WTC11 (cell line): ENCODE measurements around the gene DBN1. TPM values are rescaled to one million over a fixed set of nuclear protein-coding genes. Genes with fewer than 3 reads are reported as not detected.

Source experiments
- ATAC-seq: fragments of 200-7000 bp; cut with Tn5 transposase; 2 replicates; pipeline ENCODE4 v1.10.0; 2021; ENCODE audit warnings: mild to moderate bottlenecking, moderate library complexity
- CTCF ChIA-PET: fragments of 300-600 bp; sonication (Branson Sonifier 250); formaldehyde crosslinking; loops from one replicate; lab custom pipeline; 2021; ENCODE audit warnings: antibody characterized with exemption; lab: Charles Lee
- POLR2A ChIA-PET: fragments of 350-600 bp; sonication (Branson Sonifier 250); formaldehyde crosslinking; loops from one replicate; lab custom pipeline; 2021; ENCODE audit warnings: antibody characterized with exemption; lab: Charles Lee
- DNase-seq: peaks from one replicate; pipeline ENCODE4 v3.0.0; 2021; ENCODE audit warnings: low spot score
- H3K27ac Mint-ChIP-seq: 2 replicates; pipeline ENCODE4 v1.8.0; 2021; ENCODE audit warnings: mixed read lengths
- H3K27me3 Mint-ChIP-seq: 2 replicates; pipeline ENCODE4 v1.8.0; 2021; ENCODE audit warnings: low read depth, mild to moderate bottlenecking, moderate library complexity, mixed read lengths
- H3K36me3 Mint-ChIP-seq: 2 replicates; pipeline ENCODE4 v1.8.0; 2021; ENCODE audit warnings: mixed read lengths
- H3K4me1 Mint-ChIP-seq: 2 replicates; pipeline ENCODE4 v1.8.0; 2022; ENCODE audit warnings: mixed read lengths
- H3K4me3 Mint-ChIP-seq: 2 replicates; pipeline ENCODE4 v1.8.0; 2021; ENCODE audit warnings: mild to moderate bottlenecking, moderate library complexity, mixed read lengths
- H3K9me3 Mint-ChIP-seq: 2 replicates; pipeline ENCODE4 v1.8.0; 2021; ENCODE audit warnings: mixed read lengths
- AFF4 ChIP-seq: sonication (generic); formaldehyde crosslinking; IDR thresholded peaks from 2 replicates; pipeline ENCODE4 v1.8.1; 2023; ENCODE audit warnings: mild to moderate bottlenecking, missing genetic modification reagents, borderline replicate concordance
- ATF1 ChIP-seq: sonication (generic); formaldehyde crosslinking; IDR thresholded peaks from 2 replicates; pipeline ENCODE4 v1.8.1; 2023; ENCODE audit warnings: mild to moderate bottlenecking, moderate library complexity, missing genetic modification reagents
- CBFB ChIP-seq: sonication (generic); formaldehyde crosslinking; IDR thresholded peaks from 2 replicates; pipeline ENCODE4 v1.8.1; 2022; ENCODE audit warnings: mild to moderate bottlenecking, low read depth, missing genetic modification reagents
- CREM ChIP-seq: sonication (generic); formaldehyde crosslinking; IDR thresholded peaks from 2 replicates; pipeline ENCODE4 v1.8.1; 2022; ENCODE audit warnings: mild to moderate bottlenecking, missing genetic modification reagents, moderate library complexity
- CTCF ChIP-seq: fragments of 200-600 bp; IDR thresholded peaks from 2 replicates; pipeline ENCODE4 v1.8.0; 2022; ENCODE audit warnings: antibody characterized with exemption
- E2F5 ChIP-seq: sonication (generic); formaldehyde crosslinking; IDR thresholded peaks from 2 replicates; pipeline ENCODE4 v1.8.1; 2022; ENCODE audit warnings: mild to moderate bottlenecking, moderate library complexity, missing genetic modification reagents
- FOXJ3 ChIP-seq: sonication (generic); formaldehyde crosslinking; IDR thresholded peaks from 2 replicates; pipeline ENCODE4 v1.9.0; 2021; ENCODE audit warnings: missing genetic modification reagents, mild to moderate bottlenecking, borderline replicate concordance
- GABPB1 ChIP-seq: sonication (generic); formaldehyde crosslinking; IDR thresholded peaks from 2 replicates; pipeline ENCODE4 v1.8.1; 2023; ENCODE audit warnings: mild to moderate bottlenecking, missing genetic modification reagents
- GTF2I ChIP-seq: fragments of 250-450 bp; sonication (Bioruptor Pico); conservative IDR thresholded peaks from 2 replicates; pipeline ENCODE4 v1.4.0; 2021; ENCODE audit warnings: mild to moderate bottlenecking
- NR1H2 ChIP-seq: sonication (generic); formaldehyde crosslinking; IDR thresholded peaks from 2 replicates; pipeline ENCODE4 v1.9.0; 2021; ENCODE audit warnings: mild to moderate bottlenecking, moderate library complexity, missing genetic modification reagents
- NR3C1 ChIP-seq: sonication (generic); formaldehyde crosslinking; conservative IDR thresholded peaks from 2 replicates; pipeline ENCODE4 v1.8.1; 2023; ENCODE audit warnings: low read depth, mild to moderate bottlenecking, missing genetic modification reagents
- OVOL2 ChIP-seq: fragments of 250-450 bp; sonication (Bioruptor Pico); IDR thresholded peaks from 2 replicates; pipeline ENCODE4 v1.9.0; 2021; ENCODE audit warnings: mild to moderate bottlenecking, borderline replicate concordance
- PRDM15 ChIP-seq: sonication (generic); formaldehyde crosslinking; IDR thresholded peaks from 2 replicates; pipeline ENCODE4 v1.8.0; 2022; ENCODE audit warnings: missing genetic modification reagents
- SMAD3 ChIP-seq: sonication (generic); formaldehyde crosslinking; IDR thresholded peaks from 2 replicates; pipeline ENCODE4 v1.8.0; 2022; ENCODE audit warnings: missing genetic modification reagents, mild to moderate bottlenecking, borderline replicate concordance
- TEAD4 ChIP-seq: sonication (generic); formaldehyde crosslinking; IDR thresholded peaks from 2 replicates; pipeline ENCODE4 v1.8.0; 2022; ENCODE audit warnings: mild to moderate bottlenecking, missing genetic modification reagents
- ZBTB21 ChIP-seq: sonication (generic); formaldehyde crosslinking; IDR thresholded peaks from 2 replicates; pipeline ENCODE4 v1.8.1; 2023; ENCODE audit warnings: mild to moderate bottlenecking, missing genetic modification reagents, borderline replicate concordance
- ZMAT4 ChIP-seq: fragments of 250-450 bp; sonication (Bioruptor Pico); IDR thresholded peaks from 2 replicates; pipeline ENCODE4 v1.9.0; 2021; ENCODE audit warnings: mild to moderate bottlenecking
- ZNF138 ChIP-seq: sonication (generic); formaldehyde crosslinking; conservative IDR thresholded peaks from 2 replicates; pipeline ENCODE4 v1.8.1; 2022; ENCODE audit warnings: mild to moderate bottlenecking, moderate library complexity, missing genetic modification reagents
- ZNF281 ChIP-seq: sonication (generic); formaldehyde crosslinking; IDR thresholded peaks from 2 replicates; pipeline ENCODE4 v1.8.0; 2023; ENCODE audit warnings: mild to moderate bottlenecking, missing genetic modification reagents
- ZNF396 ChIP-seq: fragments of 250-450 bp; sonication (Bioruptor Pico); IDR thresholded peaks from 2 replicates; pipeline ENCODE4 v1.8.0; 2021; ENCODE audit warnings: mild to moderate bottlenecking, moderate library complexity, borderline replicate concordance
- ZNF416 ChIP-seq: fragments of 250-450 bp; sonication (Bioruptor Pico); IDR thresholded peaks from 2 replicates; pipeline ENCODE4 v1.9.0; 2021; ENCODE audit warnings: mild to moderate bottlenecking, inconsistent platforms
- total RNA-seq: library from RNA; stranded (reverse); gene quantifications from 3 replicates; pipeline ENCODE4 v1.2.3, GENCODE V29; 2021

The DBN1 gene
- total RNA-seq, 1 experiment from 2014 or later: 288 TPM

- H3K36me3 Mint-ChIP-seq: peaks cover 25% of the 10 kb centered on the region
- ChIA-PET POLR2A (no interaction called here), CTCF (interaction anchor here (2.5 kb wide), 1 partner anchor 43 kb away, joined by 9 read pairs; no protein-coding TSS in a partner anchor)
- no peaks in the 10 kb centered on the region for H3K27me3 Mint-ChIP-seq
- H3K4me3 Mint-ChIP-seq: no peak overlapping the region
- H3K27ac Mint-ChIP-seq: no peak overlapping the region
- H3K4me1 Mint-ChIP-seq: peaks cover 6% of the 10 kb centered on the region
- TF ChIP-seq CREM (CRISPR knock-in tag) (no peak), CBFB (CRISPR knock-in tag) (no peak), AFF4 (no peak), ZBTB21 (CRISPR knock-in tag) (no peak), SMAD3 (CRISPR knock-in tag) (no peak), ZMAT4 (CRISPR knock-in tag) (no peak), FOXJ3 (no peak), OVOL2 (CRISPR knock-in tag) (no peak), E2F5 (CRISPR knock-in tag) (no peak), PRDM15 (CRISPR knock-in tag) (no peak), ZNF396 (CRISPR knock-in tag) (no peak), GTF2I (CRISPR knock-in tag) (no peak)
- ATAC-seq (no peak), DNase-seq (no peak)
- H3K9me3 Mint-ChIP-seq: no peaks in the 10 kb centered on the region
Measured at GRCh38 chr5:177433658-177434217, 39.7 kb downstream of the DBN1 start.

GRCh38 chr5:177432839-177433657 lies 40.4 kb downstream of the DBN1 start:
- CTCF ChIA-PET: interaction anchor here (0.8 to 2.5 kb wide), 2 partner anchors 30 to 43 kb away, joined by 3 to 9 read pairs; no protein-coding TSS in a partner anchor
- Mint-ChIP-seq H3K4me1 (peaks cover 6% of the 10 kb centered on the region), H3K4me3 (no peak overlapping the region), H3K36me3 (peaks cover 20% of the 10 kb centered on the region), H3K27me3 (no peaks in the 10 kb centered on the region), H3K9me3 (no peaks in the 10 kb centered on the region), H3K27ac (no peak overlapping the region)
- no peak for DNase-seq
- ATAC-seq: no peak
- POLR2A ChIA-PET: no interaction called here
- TF ChIP-seq TEAD4 (no peak), SMAD3 (CRISPR knock-in tag) (no peak), ZNF281 (CRISPR knock-in tag) (no peak), GABPB1 (no peak), ATF1 (CRISPR knock-in tag) (no peak), ZNF138 (no peak), OVOL2 (CRISPR knock-in tag) (no peak), ZNF416 (CRISPR knock-in tag) (no peak), CTCF (no peak), NR3C1 (CRISPR knock-in tag) (no peak), NR1H2 (CRISPR knock-in tag) (no peak)
